Stimulated activated CD4-positive, alpha-beta T cell treated with anti-CD3 and anti-CD28 coated beads, Interleukin-2, amount 100 ng/mL, for 24 hours (primary cell): ENCODE data around the gene KRT9.

Experiments
- DNase-seq, 2 donors: peaks; one replicate each; pipeline ENCODE4 v3.0.0-alpha.2; 2020

The KRT9 gene

DNA sequence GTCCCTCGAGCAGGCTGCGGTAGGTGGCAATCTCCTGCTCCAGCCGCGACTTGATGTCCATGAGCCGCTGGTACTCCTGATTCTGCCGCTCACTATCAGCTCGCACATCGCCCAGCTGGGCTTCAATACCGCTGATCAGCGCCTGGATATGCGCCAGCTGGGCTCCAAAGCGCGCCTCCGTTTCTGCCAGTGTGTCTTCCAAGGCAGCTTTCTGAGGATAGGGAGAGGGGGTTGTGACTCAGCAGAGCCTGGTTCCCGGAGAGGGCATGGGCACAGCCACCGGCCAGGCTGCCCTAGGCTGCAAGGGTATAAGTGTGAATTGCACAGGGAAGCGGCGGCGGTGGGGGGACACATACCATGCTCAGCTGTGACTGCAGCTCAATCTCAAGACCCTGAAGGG is 48.1 kb downstream of the KRT9 start:
- no peak for DNase-seq

GRCh38 chr17:41523225-41523593 is 48.6 kb downstream of the KRT9 start:
- DNase-seq, result no peak

DNA sequence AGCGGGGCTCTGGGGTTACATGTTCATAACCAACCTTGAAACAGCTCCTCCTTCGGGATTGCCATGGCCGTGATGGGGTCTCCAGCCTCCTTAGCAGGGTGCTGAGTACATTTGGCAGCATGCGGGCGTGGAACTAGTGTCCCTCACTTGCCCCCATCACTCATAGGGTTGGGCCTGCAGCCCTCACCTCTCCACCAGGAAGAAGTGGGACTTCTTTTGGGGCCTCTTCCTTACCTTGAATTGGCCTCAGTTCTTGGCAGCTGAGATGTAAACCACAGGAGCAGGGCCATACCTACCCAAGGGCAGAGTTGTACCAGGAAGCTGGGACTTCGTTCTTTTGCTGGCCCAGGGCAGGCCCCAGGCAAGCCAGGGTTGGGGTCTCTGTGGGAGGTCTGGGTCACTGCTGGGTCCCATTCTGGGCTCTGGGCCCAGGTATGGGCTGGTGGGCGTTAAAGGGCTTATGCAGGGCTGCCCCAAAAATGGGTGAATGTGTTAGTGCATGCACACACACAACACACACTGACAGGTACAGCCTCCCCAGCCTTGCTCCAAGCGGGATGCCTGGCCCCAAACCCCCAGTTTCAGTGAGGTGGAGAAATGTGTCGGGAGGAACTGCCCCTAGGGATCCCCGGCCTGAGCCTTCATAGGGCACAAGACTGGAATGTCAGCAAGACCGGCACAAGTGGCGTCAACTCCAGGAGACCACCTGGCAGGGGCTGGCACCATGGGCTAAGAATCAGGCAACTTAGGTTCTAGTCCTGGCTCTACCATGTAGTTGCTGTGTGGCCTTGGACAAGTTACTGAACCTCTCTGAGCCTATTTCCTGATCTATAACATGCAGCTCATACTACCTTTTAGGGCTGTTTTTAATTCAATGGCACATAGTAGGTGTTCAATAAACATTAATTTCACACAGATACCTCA is 49.3 kb downstream of the KRT9 start:
- no peak for DNase-seq

DNA sequence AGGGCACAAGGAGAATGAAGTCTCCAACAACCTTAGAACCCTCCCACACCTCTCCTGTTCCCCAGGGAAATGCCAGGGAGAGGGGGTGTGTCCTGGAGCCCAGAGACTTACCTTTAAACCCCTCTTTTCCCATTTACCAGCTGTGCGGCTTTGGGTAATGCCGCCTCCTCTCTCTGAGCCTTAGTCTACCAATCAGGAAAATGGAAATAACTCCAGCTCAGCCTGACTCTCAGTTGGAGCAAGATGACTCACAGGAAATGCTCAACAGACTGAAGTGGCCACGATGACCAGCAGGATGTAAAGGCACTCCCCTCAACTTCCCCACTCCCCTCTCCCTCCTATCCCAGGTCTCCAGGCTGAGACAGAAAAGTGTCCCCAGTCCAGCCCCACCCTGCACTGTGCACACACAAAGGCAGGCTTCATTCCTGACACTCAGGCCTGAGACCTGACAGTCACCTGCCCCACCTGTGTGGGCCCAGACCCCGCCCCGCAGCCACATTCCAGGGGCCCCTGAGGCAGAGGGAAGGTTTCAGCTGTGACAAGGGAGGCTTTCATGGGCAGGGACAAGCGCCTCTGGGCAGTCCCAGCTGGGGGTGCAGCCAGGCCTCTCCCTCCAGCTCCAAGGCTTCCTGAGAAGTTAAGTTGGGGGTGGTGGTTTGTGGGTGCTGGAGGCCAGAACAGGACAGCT is 50.1 kb downstream of the KRT9 start:
- no peak for DNase-seq

DNA sequence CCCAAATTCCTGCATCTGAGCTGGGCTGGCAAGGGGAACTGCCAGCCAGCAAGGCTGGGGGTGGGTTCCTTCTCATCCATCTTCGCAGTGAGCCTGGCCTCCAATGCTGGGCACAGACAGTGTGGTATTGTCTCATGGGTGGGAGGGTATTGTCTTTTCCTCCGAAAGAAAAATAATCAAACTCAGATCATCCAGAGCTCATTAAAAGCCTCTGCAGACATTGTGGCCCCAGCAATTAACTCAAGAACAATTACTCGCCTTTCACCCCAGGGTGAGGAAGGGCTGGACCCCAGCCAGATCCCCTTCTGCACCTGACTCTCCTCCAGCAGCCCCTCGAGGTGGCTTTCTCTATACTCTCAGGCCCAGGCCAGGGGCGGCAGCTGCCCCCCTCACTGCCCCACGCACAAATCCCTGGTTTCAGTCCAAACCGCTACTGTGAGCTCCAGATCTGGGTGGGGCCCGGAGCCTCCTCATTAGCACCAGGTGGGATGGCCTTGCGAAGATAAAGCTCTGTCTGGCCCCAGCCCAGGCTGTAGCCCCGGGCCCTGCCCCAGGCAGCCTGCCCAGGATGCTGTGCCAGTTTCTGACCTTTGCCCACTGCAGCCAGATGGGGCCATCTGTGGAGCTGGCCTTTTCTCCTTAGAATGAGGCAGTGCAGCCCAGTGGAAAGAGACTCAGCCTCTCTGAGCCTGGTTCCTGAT is 50.9 kb downstream of the KRT9 start:
- no peak for DNase-seq

DNA sequence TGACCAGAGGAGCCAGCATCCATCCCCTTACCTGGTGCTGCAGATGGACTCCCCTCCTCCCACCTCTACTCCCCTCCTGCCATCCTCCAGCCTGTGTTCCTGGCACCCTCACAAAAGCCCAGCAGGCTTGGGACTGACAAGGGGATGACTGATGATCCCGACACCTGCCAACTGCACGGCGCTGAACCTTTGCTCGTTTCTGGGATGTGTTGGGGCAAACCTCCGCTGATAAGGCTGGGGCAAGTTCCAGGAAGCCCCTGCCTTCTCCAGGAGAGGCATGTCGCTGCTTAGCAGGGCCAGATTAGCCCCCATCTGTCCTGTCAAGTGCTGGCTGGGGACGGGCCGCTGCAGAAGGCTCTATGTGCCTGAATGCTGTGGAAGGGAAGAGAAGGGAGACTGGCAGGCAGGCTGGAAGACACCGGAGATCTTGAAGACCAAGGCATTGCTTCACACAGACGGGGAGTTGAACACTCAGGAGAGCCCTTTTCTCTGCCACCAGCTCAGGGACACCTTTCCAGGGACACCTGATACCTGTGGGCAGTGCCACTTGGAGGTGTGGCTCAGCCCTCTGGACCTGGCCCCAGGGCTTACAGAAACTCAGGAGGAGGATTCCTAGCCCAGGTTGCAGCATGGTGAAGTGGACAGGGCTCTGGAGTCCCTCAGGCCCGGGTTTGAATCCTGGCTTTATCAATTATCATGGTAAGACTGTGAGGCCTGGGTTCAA is 52.2 kb downstream of the KRT9 start:
- DNase-seq, result no peak

GRCh38 chr17:41518789-41519449 is 52.9 kb downstream of the KRT9 start, which contains the start of gene KRT15:
Gene KRT15, minus strand, starts transcription at chr17:41518890. Its CDS starts 63 bp downstream, at chr17:41518827.
- DNase-seq, result no peak

DNA sequence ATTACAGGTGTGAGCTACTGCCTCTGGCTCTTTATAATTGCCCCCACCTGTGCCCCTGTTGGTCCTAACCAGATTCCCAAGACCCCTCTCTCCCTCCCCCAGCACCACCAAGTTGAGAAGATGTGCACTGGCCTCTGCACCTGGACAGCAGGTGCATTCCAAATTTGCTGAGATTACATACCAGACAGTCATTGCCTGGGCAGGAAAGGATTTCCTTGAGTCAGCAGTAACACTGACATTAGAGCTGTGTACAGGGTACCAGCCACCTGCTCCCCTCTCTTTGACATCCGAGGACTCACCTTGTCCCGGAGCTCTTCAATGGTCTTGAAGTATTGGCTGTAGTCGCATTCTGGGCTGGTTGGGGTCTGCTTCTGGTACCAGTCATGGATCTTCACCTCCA is 53.8 kb downstream of the KRT9 start:
- DNase-seq, result no peak

DNA sequence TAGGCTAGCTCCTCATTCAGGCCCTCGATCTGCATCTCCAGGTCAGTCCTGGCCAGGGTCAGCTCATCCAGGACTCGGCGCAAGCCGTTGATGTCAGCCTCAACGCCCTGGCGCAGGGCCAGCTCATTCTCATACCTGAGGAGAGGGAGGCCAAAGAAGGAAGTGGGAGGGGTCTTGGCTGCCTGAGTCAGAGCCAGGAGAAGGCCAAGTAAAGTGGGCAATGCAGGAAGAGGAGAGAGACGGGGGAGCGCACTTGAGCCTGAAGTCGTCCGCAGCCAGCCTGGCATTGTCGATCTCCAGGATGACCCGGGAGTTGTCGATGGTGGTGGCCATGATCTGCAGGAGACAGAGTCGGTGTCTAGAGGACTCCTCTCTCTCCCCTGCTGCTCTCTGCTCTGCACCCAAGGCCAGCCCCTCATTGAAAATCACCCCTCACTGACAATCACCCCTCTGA is 55.0 kb downstream of the KRT9 start:
- DNase-seq, result no peak

DNA sequence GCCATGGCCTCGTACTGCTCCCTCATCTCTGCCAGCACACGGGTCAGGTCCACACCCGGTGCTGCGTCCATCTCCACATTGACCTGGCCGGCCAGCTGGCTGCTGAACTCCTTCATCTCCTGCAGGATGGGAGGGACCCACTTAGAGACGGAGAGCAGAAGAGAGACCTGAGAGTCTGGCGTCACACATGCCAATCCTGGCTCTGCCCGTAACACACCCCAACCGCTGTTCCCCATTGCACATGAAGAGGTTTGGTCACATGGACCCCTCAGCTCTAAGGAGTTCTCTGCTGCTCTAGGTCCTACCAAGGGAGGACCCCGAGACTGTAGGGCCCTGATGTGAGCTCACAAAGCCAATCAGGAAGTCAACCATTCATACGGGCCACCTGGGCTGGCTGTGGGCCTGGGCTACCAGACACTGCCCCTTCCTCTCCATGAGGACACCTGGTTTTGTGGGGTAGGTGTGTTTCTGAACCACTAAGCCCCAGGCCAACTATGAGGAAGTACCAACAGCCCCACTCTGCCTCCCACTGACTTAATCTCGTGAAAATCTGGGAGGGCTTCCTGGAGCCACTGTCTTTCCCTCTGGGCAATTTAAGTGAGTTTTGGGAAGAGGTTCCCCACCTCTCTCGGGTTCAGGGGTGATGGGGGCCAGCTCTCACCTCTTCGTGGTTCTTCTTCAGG is 55.6 kb downstream of the KRT9 start:
- no peak for DNase-seq
